Measurements from ENCODE around the gene TOMM22.

Gene TOMM22

GRCh38 chr22:38713921-38714320, 32.2 kb downstream of the TOMM22 start:
- in situ Hi-C loops (cut with HindIII; ENCODE audit: low sequenced_read_pairs) = no loop called here

- in situ Hi-C loops (cut with HindIII; ENCODE audit: low sequenced_read_pairs) = no loop called here
Observed at GRCh38 chr22:38715176-38715764, 33.5 kb downstream of the TOMM22 start.

GRCh38 chr22:38715852-38716251, 34.1 kb downstream of the TOMM22 start:
- in situ Hi-C loops (cut with HindIII; ENCODE audit: low sequenced_read_pairs) = no loop called here

- in situ Hi-C loops (cut with HindIII; ENCODE audit: low sequenced_read_pairs) = no loop called here
Observed at GRCh38 chr22:38716271-38716670, 34.5 kb downstream of the TOMM22 start.

- in situ Hi-C loops (cut with HindIII; ENCODE audit: low sequenced_read_pairs) = no loop called here
Observed at GRCh38 chr22:38716826-38717225, 35.1 kb downstream of the TOMM22 start.

- in situ Hi-C loops (cut with HindIII; ENCODE audit: low sequenced_read_pairs) = no loop called here
Observed at GRCh38 chr22:38717244-38717643, 35.5 kb downstream of the TOMM22 start.

GRCh38 chr22:38718414-38718813, 36.7 kb downstream of the TOMM22 start:
- in situ Hi-C loops (cut with HindIII; ENCODE audit: low sequenced_read_pairs) = no loop called here

- in situ Hi-C loops (cut with HindIII; ENCODE audit: low sequenced_read_pairs) = no loop called here
Observed at GRCh38 chr22:38719196-38719595, 37.4 kb downstream of the TOMM22 start.

- in situ Hi-C loops (cut with HindIII; ENCODE audit: low sequenced_read_pairs) = no loop called here
Observed at GRCh38 chr22:38720350-38720749, 38.6 kb downstream of the TOMM22 start.

- in situ Hi-C loops (cut with HindIII; ENCODE audit: low sequenced_read_pairs) = no loop called here
Observed at GRCh38 chr22:38721551-38721950, 39.8 kb downstream of the TOMM22 start.

GRCh38 chr22:38724176-38724575, 42.4 kb downstream of the TOMM22 start:
- in situ Hi-C loops (cut with HindIII; ENCODE audit: low sequenced_read_pairs) = no loop called here

- in situ Hi-C loops (cut with HindIII; ENCODE audit: low sequenced_read_pairs) = no loop called here
Observed at GRCh38 chr22:38724926-38725571, 43.3 kb downstream of the TOMM22 start.

GRCh38 chr22:38725900-38726655, 44.3 kb downstream of the TOMM22 start:
- in situ Hi-C loops (cut with HindIII; ENCODE audit: low sequenced_read_pairs) = no loop called here

- in situ Hi-C loops (cut with HindIII; ENCODE audit: low sequenced_read_pairs) = no loop called here
Observed at GRCh38 chr22:38727123-38727522, 45.4 kb downstream of the TOMM22 start.

- in situ Hi-C loops (cut with HindIII; ENCODE audit: low sequenced_read_pairs) = no loop called here
Observed at GRCh38 chr22:38727530-38728451, 46.0 kb downstream of the TOMM22 start.

- in situ Hi-C loops (cut with HindIII; ENCODE audit: low sequenced_read_pairs) = no loop called here
Observed at GRCh38 chr22:38728871-38729796, 47.4 kb downstream of the TOMM22 start.

GRCh38 chr22:38729946-38730345, 48.2 kb downstream of the TOMM22 start:
- in situ Hi-C loops (cut with HindIII; ENCODE audit: low sequenced_read_pairs) = no loop called here

- in situ Hi-C loops (cut with HindIII; ENCODE audit: low sequenced_read_pairs) = no loop called here
Observed at GRCh38 chr22:38730411-38730871, 48.7 kb downstream of the TOMM22 start.

- in situ Hi-C loops (cut with HindIII; ENCODE audit: low sequenced_read_pairs) = no loop called here
Observed at GRCh38 chr22:38731703-38732161, 50.0 kb downstream of the TOMM22 start.
